Colonic mucosa (tissue), 4 donors: ENCODE results near the gene AFF2. TPM values are rescaled to one million over a fixed set of nuclear protein-coding genes. Genes with fewer than 3 reads are reported as not detected.

Experiments
- DNase-seq: peaks from one replicate; pipeline ENCODE4 v3.0.0-alpha.2; 2020
- H3K27ac ChIP-seq: fragments of 200-600 bp; one replicate; pipeline ENCODE4 v1.8.0; 2021
- H3K27me3 ChIP-seq: fragments of 200-600 bp; one replicate; pipeline ENCODE4 v1.8.0; 2021
- H3K36me3 ChIP-seq: fragments of 200-600 bp; one replicate; pipeline ENCODE4 v1.8.0; 2021
- H3K4me1 ChIP-seq: fragments of 200-600 bp; one replicate; pipeline ENCODE4 v1.8.0; 2021; ENCODE audit warnings: mild to moderate bottlenecking
- H3K4me3 ChIP-seq: fragments of 200-600 bp; one replicate; pipeline ENCODE4 v1.8.0; 2021
- H3K9ac ChIP-seq, 2 donors: one replicate each; pipeline ENCODE4 v1.7.0; 2013; ENCODE audit warnings: control low read depth in 2 of 2, low read depth in 2 of 2, low read length in 2 of 2
- H3K9me3 ChIP-seq: fragments of 200-600 bp; one replicate; pipeline ENCODE4 v1.8.0; 2021
- CTCF ChIP-seq: fragments of 200-600 bp; IDR thresholded peaks from one replicate; pipeline ENCODE4 v1.8.0; 2022; ENCODE audit warnings: antibody characterized with exemption, mild to moderate bottlenecking
- intact Hi-C: fragments of 100-400 bp; cut with DNase I; formaldehyde crosslinking; loops from one replicate; pipeline ENCODE4 v1.14.1; 2022
- total RNA-seq, 2 donors: library from RNA; stranded (reverse); fragmentation: NEBNext Ultra II Directional in 1 of 2; extraction: Animal tissue kit (Norgen Biotek cat#: 25700) in 1 of 2; gene quantifications; one replicate each; pipeline ENCODE4 v1.2.1, GENCODE V29; 2021
- donor health status: healthy.
- donor health status: DM: no; HTN: no; CAD: no.
- donor health status: DM: no; HTN: no; CAD: no.

Gene AFF2
- total RNA-seq, 2 donors from 2014 or later = 0.05 to 0.12 TPM

DNA sequence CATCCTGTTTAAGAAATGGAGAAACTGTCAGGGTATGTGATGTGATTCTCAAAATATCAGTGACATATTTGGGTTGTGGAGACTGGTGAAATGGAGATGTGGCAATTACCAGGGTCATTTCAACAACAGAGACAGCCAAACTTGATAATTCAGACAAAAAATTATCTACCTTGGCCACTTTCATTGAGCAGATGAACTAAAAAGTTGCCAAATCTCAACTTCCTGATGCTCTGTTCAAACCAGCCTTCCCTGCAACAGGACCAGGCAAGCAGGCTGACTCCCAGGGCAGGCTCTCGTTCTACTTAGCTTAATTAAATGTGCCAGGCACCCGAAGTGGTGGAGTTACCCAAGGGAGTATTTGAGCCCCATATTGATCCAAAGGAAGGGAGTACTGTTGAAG is 199.6 kb downstream of the AFF2 start:
- intact Hi-C loops = no loop called here
- no peaks in the 10 kb centered on the region for H3K4me1 ChIP-seq
- no peaks in the 10 kb centered on the region for H3K27me3 ChIP-seq
- no peak overlapping the region for H3K9ac ChIP-seq
- no peaks in the 10 kb centered on the region for H3K36me3 ChIP-seq
- H3K9me3 ChIP-seq = no peaks in the 10 kb centered on the region
- no peak overlapping the region for H3K27ac ChIP-seq
- no peak for TF ChIP-seq CTCF
- H3K4me3 ChIP-seq = no peak overlapping the region
- no peak for DNase-seq

GRCh38 chrX:148713981-148714380 is 213.6 kb downstream of the AFF2 start:
- Histone ChIP-seq H3K36me3 (no peaks in the 10 kb centered on the region), H3K27me3 (no peaks in the 10 kb centered on the region), H3K27ac (no peak overlapping the region), H3K4me3 (no peak overlapping the region), H3K4me1 (no peaks in the 10 kb centered on the region), H3K9me3 (no peaks in the 10 kb centered on the region), H3K9ac (no peak overlapping the region)
- no peak for DNase-seq
- TF ChIP-seq CTCF = no peak
- intact Hi-C loops = no loop called here

DNA sequence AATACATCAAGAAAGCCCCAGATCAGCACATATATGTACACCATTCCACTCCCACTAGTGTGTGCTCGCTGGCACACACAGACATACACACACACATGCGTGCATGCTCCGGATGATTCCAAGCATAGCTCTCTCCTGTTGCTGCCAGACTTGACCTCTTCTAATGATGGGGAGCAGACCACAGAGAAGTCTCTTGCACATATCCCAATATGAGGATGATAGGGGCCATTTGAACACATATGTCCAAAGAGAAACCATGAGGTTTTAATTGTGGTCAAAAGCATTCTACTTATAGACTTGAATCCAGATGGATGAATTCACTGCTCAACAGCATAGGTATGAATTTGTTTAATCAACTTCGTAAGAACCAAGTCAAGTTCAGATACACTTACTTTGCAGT is 214.9 kb downstream of the AFF2 start:
- no peak overlapping the region for H3K27ac ChIP-seq
- no peak overlapping the region for H3K4me3 ChIP-seq
- no peak for TF ChIP-seq CTCF
- intact Hi-C loops = no loop called here
- H3K27me3 ChIP-seq = no peaks in the 10 kb centered on the region
- no peaks in the 10 kb centered on the region for H3K4me1 ChIP-seq
- H3K9me3 ChIP-seq = no peaks in the 10 kb centered on the region
- no peaks in the 10 kb centered on the region for H3K36me3 ChIP-seq
- no peak for DNase-seq
- no peak overlapping the region for H3K9ac ChIP-seq

GRCh38 chrX:148722966-148723365 is 222.5 kb downstream of the AFF2 start:
- no peak for DNase-seq
- Histone ChIP-seq H3K9me3 (no peaks in the 10 kb centered on the region), H3K4me3 (no peak overlapping the region), H3K27me3 (no peaks in the 10 kb centered on the region), H3K9ac (no peak overlapping the region), H3K4me1 (no peaks in the 10 kb centered on the region), H3K27ac (no peak overlapping the region), H3K36me3 (no peaks in the 10 kb centered on the region)
- intact Hi-C loops = no loop called here
- no peak for TF ChIP-seq CTCF

DNA sequence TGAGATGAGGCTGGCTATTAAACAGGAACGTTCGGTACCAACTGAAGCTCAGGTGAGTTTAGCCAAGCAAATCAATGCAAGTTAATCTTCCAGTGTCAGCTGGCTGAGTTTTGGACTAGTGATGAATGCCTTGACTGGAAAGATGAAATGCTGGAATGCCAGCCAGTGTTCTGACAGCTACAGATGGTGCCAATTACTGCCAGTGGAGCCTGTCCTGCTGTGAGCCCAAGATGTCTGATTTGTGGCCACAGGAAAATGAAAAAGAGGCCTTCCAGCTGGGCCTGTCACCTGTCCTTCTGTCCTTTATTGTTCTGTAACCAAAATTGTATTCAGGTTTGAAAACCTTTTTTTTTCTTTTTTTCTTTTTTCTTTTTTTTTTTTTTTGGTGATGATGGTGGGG is 223.1 kb downstream of the AFF2 start:
- DNase-seq = no peak
- H3K9ac ChIP-seq = no peak overlapping the region
- intact Hi-C loops = no loop called here
- no peaks in the 10 kb centered on the region for H3K9me3 ChIP-seq
- H3K36me3 ChIP-seq = no peaks in the 10 kb centered on the region
- H3K27ac ChIP-seq = no peak overlapping the region
- no peak for TF ChIP-seq CTCF
- H3K4me3 ChIP-seq = no peak overlapping the region
- no peaks in the 10 kb centered on the region for H3K27me3 ChIP-seq
- no peaks in the 10 kb centered on the region for H3K4me1 ChIP-seq

DNA sequence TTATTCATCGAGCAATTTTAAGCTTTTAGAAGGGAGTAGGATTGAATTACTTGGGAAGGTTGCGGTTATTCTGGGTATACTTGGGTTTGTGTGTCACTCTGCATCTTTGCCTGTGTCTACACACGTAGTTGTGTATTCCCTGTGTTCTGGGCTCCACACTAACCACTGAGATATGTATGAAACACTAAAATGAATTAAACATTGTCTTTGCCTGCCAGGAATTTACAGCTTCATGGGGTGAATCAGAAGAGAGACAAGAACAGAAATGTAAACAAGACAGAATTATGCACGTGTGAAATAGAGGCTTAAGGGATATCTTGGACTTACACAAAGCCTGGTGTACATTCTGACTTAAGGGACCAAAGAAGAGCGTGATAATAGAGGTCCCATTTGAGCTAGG is 228.5 kb downstream of the AFF2 start:
- H3K4me1 ChIP-seq = no peaks in the 10 kb centered on the region
- no peak for DNase-seq

More for the DNA sequence above, 228.5 kb downstream of the AFF2 start:
- TF ChIP-seq CTCF = no peak
- Histone ChIP-seq H3K9ac (no peak overlapping the region), H3K9me3 (no peaks in the 10 kb centered on the region), H3K27ac (no peak overlapping the region), H3K36me3 (no peaks in the 10 kb centered on the region), H3K4me3 (no peak overlapping the region), H3K27me3 (no peaks in the 10 kb centered on the region)
- intact Hi-C loops = no loop called here
